Choroid plexus epithelial cell (primary cell): Measurements from ENCODE around the gene HIPK2.

Experiments used
- DNase-seq: peaks from one replicate; pipeline ENCODE4 v3.0.0-alpha.2; 2010; ENCODE audit warnings: low read depth
- H3K4me3 ChIP-seq: 2 replicates; pipeline ENCODE4 v1.5.1; 2011; ENCODE audit warnings: low read depth, mild to moderate bottlenecking, control low read depth, low read length, moderate library complexity
- CTCF ChIP-seq: conservative IDR thresholded peaks from 2 replicates; pipeline ENCODE4 v1.5.1; 2011; ENCODE audit warnings: low read depth, mild to moderate bottlenecking, control low read depth, inconsistent platforms, low read length, moderate library complexity

Gene HIPK2

GRCh38 chr7:139682136-139683013, 95.4 kb downstream of the HIPK2 start:
- peak; percentile 61 for DNase-seq
- no peak overlapping the region for H3K4me3 ChIP-seq
- no peak for TF ChIP-seq CTCF

DNA sequence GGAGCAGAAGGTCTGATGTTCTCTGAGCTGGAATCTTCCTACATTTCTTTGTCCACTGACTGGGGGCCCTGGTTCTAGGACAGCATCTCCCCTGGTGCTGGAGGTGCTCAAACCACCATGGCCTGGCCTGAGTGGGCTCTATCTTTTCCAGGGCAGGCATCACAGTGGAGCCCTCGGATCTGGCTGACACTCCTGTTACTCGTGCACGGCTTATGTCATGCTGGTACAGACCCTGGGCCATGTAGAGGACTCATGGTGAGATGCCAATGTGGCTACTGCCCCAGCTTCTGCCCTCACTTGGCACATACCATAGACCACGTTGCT, 96.0 kb downstream of the HIPK2 start:
- TF ChIP-seq CTCF, result no peak

DNA sequence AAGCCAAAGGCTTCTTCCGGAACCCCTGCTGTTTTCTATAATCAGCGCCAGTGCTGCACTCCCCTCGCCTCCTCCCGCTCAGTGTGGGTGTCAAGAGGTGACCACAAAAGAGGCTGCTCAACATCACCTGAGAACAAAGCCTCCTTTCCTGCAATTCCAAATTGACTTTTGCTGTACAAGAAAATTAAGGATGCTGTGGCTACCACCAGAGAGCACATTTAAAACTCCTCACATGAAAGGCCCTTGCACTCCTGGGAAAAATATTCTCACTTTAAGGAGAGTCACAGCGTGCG, 96.4 kb downstream of the HIPK2 start:
- no peak for DNase-seq
- TF ChIP-seq CTCF, result no peak
- H3K4me3 ChIP-seq, result no peak overlapping the region

More for the DNA sequence above, 96.0 kb downstream of the HIPK2 start:
- DNase-seq, result no peak
- no peak overlapping the region for H3K4me3 ChIP-seq

- DNase-seq, result peak; percentile 88
- no peak overlapping the region for H3K4me3 ChIP-seq
- no peak for TF ChIP-seq CTCF
Observed at GRCh38 chr7:139680676-139681462, 96.9 kb downstream of the HIPK2 start.

GRCh38 chr7:139679731-139680594, 97.8 kb downstream of the HIPK2 start:
- peak; percentile 69 for DNase-seq
- H3K4me3 ChIP-seq, result no peak overlapping the region
- TF ChIP-seq CTCF, result no peak

DNA sequence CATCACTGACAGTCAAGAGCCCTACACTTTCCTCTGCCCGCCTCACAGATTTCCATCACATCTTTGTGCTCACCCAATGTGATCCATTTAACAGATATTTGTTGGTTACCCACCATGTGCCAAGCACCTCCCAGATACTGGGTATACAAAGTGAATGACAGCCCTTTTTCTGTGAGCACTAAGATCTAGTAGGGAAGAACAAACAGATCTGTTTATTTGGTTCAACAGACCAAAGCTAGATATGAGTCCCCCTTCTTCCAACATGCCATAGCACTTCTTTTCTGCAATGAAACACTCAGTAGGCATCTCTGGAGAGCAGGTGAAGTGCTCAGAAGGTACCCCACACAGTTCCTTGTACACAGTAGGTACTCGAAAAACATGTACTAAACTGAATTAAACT, 101.4 kb downstream of the HIPK2 start:
- H3K4me3 ChIP-seq, result no peak overlapping the region
- DNase-seq, result no peak
- TF ChIP-seq CTCF, result no peak
